IPS DF 6.9 (cell line): Measurements from ENCODE around the gene CCNJL.

ENCODE experiments used
- DNase-seq: peaks from one replicate; pipeline ENCODE4 v3.0.0-alpha.2; 2013; ENCODE audit warnings: low read depth, low spot score
- H3K27ac ChIP-seq: one replicate; pipeline ENCODE4 v1.5.1; 2013; ENCODE audit warnings: low read length, control low read depth
- H3K27me3 ChIP-seq: 2 replicates; pipeline ENCODE4 v1.6.1; 2013; ENCODE audit warnings: mild to moderate bottlenecking, low read length; ENCODE audit not compliant: control insufficient read depth, insufficient read depth
- H3K36me3 ChIP-seq: 2 replicates; pipeline ENCODE4 v1.6.1; 2013; ENCODE audit warnings: low read length; ENCODE audit not compliant: control insufficient read depth, insufficient read depth
- H3K4me1 ChIP-seq: 2 replicates; pipeline ENCODE4 v1.6.1; 2013; ENCODE audit warnings: low read length; ENCODE audit not compliant: control insufficient read depth, insufficient read depth
- H3K4me3 ChIP-seq: 2 replicates; pipeline ENCODE4 v1.5.1; 2013; ENCODE audit warnings: mild to moderate bottlenecking, low read length
- H3K9me3 ChIP-seq: 2 replicates; pipeline ENCODE4 v1.6.1; 2013; ENCODE audit warnings: low read length, inconsistent platforms; ENCODE audit not compliant: control insufficient read depth, insufficient read depth
- WGBS: extraction: QIAGEN DNeasy Blood & Tissue Kit; methylation state at CpG from one replicate; pipeline ENCODE4 v1.1.7; 2013; ENCODE audit warnings: mixed read lengths, missing lambda C conversion rate; ENCODE audit not compliant: insufficient read length, insufficient coverage; 5-methylcytosine and 5-hydroxymethylcytosine counted together

The CCNJL gene

DNA sequence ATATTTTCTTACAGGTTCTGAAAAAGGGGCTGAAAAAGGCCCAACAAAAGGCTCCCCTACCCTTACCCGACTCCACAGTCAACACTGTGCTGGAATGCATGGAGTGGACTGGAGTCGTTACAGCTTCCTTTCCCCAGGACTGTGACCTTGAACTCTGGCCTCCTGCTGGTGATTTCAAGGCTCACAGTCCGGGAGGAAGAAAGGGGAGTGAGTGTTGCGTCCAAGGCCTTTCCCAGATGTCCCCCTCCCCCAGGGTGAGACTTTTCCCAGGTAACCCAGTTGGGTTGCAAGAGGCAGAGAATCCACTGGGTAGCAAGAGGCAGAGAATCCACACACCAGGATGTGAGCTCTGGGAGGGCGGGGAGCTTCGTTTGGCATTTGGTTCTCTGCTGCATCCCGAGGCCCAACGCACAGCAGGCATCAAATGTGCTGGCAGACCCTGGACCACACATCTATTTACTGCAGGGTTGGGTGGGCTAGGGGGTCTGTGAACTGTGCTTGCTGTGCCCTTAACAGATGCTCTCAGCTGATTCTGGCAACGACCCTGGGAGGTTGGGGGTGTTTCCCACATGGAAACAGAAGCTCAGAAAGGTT is 45.5 kb downstream of the CCNJL start:
- H3K9me3 ChIP-seq: no peaks in the 10 kb centered on the region
- DNase-seq: no peak
- no peak overlapping the region for H3K4me3 ChIP-seq
- no peaks in the 10 kb centered on the region for H3K27me3 ChIP-seq
- peaks cover 8% of the 10 kb centered on the region for H3K4me1 ChIP-seq
- WGBS: no CpG with 5 or more reads among the region's 9 CpGs
- 0 out of 2 replicates have a peak, but pooled peaks cover 2% of the 10 kb centered on the region for H3K36me3 ChIP-seq
- H3K27ac ChIP-seq: no peak overlapping the region

DNA sequence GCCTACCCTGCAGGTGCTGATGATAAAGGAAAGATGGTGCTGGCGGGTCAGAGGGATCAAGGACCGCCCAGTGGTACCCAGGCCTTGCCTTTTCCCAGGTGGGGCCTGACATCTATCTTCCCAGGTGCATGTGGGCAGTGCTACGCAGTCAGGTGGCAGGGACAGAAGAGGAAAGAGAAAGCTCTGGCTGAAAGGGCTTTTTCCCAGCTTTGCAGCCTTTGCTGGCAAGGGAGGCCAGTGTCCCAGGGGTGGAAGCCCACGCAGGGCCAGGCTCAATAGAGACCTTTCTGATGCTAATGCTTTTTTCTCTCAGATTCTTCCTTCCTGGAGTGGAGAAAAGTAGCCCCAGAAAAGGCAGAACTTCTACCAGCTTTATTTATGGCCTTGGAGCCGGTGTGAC is 46.3 kb downstream of the CCNJL start:
- Histone ChIP-seq H3K4me3 (no peak overlapping the region), H3K4me1 (peaks cover 9% of the 10 kb centered on the region), H3K36me3 (0 out of 2 replicates have a peak, but pooled peaks cover 2% of the 10 kb centered on the region), H3K27me3 (no peaks in the 10 kb centered on the region), H3K27ac (no peak overlapping the region), H3K9me3 (no peaks in the 10 kb centered on the region)
- no CpG with 5 or more reads among the region's 5 CpGs for whole genome bisulfite sequencing
- no peak for DNase-seq

DNA sequence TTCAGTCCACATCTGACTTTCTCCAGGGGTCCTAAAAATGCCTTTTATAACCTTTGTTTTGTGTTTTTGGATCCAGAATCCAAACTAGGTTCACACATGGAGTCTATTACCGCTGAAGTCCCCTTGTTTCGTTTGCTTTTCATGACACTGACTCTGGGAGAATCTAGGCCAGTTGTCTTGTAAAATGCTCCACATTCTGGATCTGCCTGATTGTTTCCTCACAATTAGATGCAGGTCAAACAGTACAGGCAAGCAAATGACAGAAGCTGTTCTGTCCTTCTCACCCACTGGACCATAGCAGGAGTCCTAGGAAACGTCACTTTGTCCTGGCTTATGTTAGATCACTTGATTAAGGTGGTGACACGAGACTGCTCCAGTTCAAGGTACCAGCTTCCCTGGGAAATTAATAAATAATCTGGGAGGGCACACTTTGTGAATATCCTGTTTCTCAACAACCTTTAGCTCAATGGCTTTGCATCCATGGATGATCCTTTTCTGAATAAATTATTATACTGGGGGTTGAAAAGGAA is 49.0 kb downstream of the CCNJL start:
- peaks cover 10% of the 10 kb centered on the region for H3K4me1 ChIP-seq
- 0 out of 2 replicates have a peak, but pooled peaks cover 5% of the 10 kb centered on the region for H3K36me3 ChIP-seq
- no CpG with 5 or more reads among the region's 4 CpGs for WGBS
- H3K27ac ChIP-seq: no peak overlapping the region
- no peaks in the 10 kb centered on the region for H3K27me3 ChIP-seq
- DNase-seq: no peak
- no peak overlapping the region for H3K4me3 ChIP-seq
- no peaks in the 10 kb centered on the region for H3K9me3 ChIP-seq

DNA sequence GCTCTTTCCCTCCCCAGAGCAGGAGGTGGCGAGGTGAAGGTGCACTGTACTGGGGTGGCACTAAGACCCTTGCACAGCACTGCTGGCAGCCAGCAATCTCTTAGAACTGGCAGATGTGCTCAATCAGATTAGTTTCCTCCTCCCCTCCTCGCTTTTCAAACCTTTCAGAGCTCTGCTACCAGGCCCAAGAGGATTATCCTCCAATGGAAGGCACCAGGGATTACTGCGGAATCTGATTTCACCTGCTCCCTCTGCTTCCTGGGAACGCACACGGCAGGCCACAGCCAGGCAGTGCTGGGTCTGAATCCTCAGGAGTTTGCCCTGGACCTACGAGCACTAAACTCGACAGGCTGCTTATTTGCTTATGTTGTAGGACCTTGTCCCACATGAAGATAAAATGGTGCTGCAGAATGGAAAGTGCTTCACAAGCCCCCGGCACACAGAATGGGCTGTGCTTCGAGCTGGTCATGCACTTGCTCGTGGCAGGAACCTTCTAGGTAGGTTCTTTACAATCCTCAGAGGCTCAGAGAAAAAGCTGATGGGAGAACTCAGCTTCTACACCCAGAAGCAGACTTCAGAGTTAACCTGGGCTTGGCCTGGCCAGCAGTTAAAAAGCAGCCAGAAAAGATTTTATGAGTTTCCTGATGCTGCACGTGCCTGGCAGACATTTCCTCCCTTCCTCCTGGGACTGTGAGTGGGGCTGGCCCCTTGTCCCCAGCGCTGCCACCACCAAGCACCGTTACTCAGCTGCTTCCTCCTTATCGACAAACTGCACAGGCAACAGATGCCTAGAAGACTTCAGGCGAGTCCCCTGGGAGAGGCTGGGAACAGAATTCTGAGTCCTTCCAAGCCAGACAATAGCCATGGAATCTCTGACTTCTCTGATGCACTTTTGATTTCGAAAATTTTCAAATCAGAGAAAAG is 50.0 kb downstream of the CCNJL start:
- Histone ChIP-seq H3K27me3 (no peaks in the 10 kb centered on the region), H3K9me3 (no peaks in the 10 kb centered on the region), H3K36me3 (0 out of 2 replicates have a peak, but pooled peaks cover 2% of the 10 kb centered on the region), H3K27ac (no peak overlapping the region), H3K4me1 (peaks cover 10% of the 10 kb centered on the region), H3K4me3 (no peak overlapping the region)
- no peak for DNase-seq
- no CpG with 5 or more reads among the region's 16 CpGs for WGBS

- H3K9me3 ChIP-seq: no peaks in the 10 kb centered on the region
- no peak overlapping the region for H3K4me3 ChIP-seq
- H3K4me1 ChIP-seq: peaks cover 5% of the 10 kb centered on the region
- 0 out of 2 replicates have a peak, but pooled peaks cover 2% of the 10 kb centered on the region for H3K36me3 ChIP-seq
- H3K27me3 ChIP-seq: no peaks in the 10 kb centered on the region
- no CpG with 5 or more reads among the region's 22 CpGs for WGBS
- DNase-seq: no peak
- no peak overlapping the region for H3K27ac ChIP-seq
Measured at GRCh38 chr5:160260881-160261815, 51.2 kb downstream of the CCNJL start.

- DNase-seq: no peak
- Histone ChIP-seq H3K4me3 (no peak overlapping the region), H3K36me3 (0 out of 2 replicates have a peak, but pooled peaks cover 5% of the 10 kb centered on the region), H3K27me3 (no peaks in the 10 kb centered on the region), H3K4me1 (peaks cover 3% of the 10 kb centered on the region), H3K9me3 (no peaks in the 10 kb centered on the region), H3K27ac (no peak overlapping the region)
- WGBS: no CpG with 5 or more reads among the region's 14 CpGs
Measured at GRCh38 chr5:160260006-160260775, 52.2 kb downstream of the CCNJL start.

DNA sequence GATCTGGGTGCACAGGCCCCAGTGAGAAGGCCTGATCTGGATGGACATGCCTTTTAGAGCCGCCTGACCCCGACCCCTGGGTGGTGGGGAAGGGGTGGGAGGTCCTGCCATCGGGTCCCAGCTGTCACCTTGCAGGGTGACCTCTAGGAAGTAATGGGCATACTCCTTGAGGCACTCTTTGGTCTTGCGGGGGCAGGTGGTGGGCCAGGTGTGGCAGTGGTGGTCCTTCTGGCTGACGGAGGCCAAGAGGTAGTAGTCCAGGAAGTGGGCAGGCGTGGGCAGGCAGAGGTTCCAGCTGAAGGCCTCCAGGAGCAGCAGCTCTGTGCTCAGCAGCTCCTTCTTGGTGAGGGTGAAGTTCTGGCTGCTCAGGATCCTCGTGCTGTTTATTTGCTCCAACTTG is 53.0 kb downstream of the CCNJL start:
- H3K4me1 ChIP-seq: peaks cover 3% of the 10 kb centered on the region
- H3K4me3 ChIP-seq: no peak overlapping the region
- H3K36me3 ChIP-seq: peaks cover 8% of the 10 kb centered on the region; the same call in 1 of the 2 replicates
- H3K27me3 ChIP-seq: no peaks in the 10 kb centered on the region
- H3K9me3 ChIP-seq: no peaks in the 10 kb centered on the region
- H3K27ac ChIP-seq: no peak overlapping the region
- DNase-seq: no peak
- no CpG with 5 or more reads among the region's 7 CpGs for WGBS

DNA sequence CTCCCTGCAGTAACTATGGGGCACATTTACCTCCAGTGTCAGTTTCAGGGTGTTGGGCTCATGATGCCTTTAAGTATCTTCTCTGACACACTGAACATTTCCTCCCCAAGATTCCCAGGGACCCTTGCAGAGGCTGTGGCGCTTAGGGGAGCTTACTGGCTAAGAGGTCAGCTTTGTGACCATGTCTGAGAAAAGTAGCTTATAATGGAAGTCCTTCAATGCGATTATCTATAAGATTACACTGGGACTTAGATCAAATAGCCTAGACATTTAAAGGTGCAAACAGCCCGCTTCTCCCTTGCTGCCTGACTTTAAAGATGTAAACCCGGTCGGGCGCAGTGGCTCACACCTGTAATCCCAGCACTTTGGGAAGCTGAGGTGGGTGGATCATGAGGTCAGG is 57.7 kb downstream of the CCNJL start:
- Histone ChIP-seq H3K9me3 (no peaks in the 10 kb centered on the region), H3K36me3 (peaks cover 26% of the 10 kb centered on the region), H3K4me1 (no peaks in the 10 kb centered on the region), H3K4me3 (no peak overlapping the region), H3K27ac (no peak overlapping the region), H3K27me3 (no peaks in the 10 kb centered on the region)
- no CpG with 5 or more reads among the region's 6 CpGs for WGBS
- no peak for DNase-seq

- Histone ChIP-seq H3K27me3 (no peaks in the 10 kb centered on the region), H3K4me3 (no peak overlapping the region), H3K27ac (no peak overlapping the region), H3K9me3 (no peaks in the 10 kb centered on the region), H3K4me1 (no peaks in the 10 kb centered on the region), H3K36me3 (peaks cover 24% of the 10 kb centered on the region)
- no peak for DNase-seq
- WGBS: no CpG with 5 or more reads among the region's 17 CpGs
Measured at GRCh38 chr5:160253441-160253840, 58.9 kb downstream of the CCNJL start.
